ENCODE measurements around the gene HIGD1C.

GRCh38 chr12:50981319-50982239 lies 29.2 kb downstream of the HIGD1C start:
- no peak for TF ChIP-seq CTCF (conservative IDR thresholded peaks at IDR 0.05 in 1 of 2, IDR thresholded peaks at IDR 0.05 in 1 of 2; ENCODE audit: low read depth in 1 of 2, low read length in 2 of 2)
- no peak for TF ChIP-seq EZH2 (IDR thresholded peaks at IDR 0.05; ENCODE audit: low read length, missing control alignments)
